GM12878 (cell line): ENCODE measurements around the gene FBXO38. TPM values are rescaled to one million over a fixed set of nuclear protein-coding genes. Genes with fewer than 3 reads are reported as not detected.

Source experiments
- ATAC-seq: fragments of 200-7000 bp; cut with Tn5 transposase; 3 replicates; pipeline ENCODE4 v1.9.1; 2020; ENCODE audit warnings: mild to moderate bottlenecking, moderate library complexity
- BruUV-seq: library from RNA; stranded (reverse); fragments of 400-500 nt; replicated peaks from 2 replicates; lab custom pipeline; 2021; lab: Mats Ljungman, UMichigan
- CTCF ChIA-PET: fragments of 300-600 bp; sonication (Branson Sonifier 250); formaldehyde crosslinking; extraction: SDS; loops from one replicate; lab custom pipeline; 2021; ENCODE audit warnings: inconsistent platforms; lab: Yijun Ruan, JAX
- POLR2A ChIA-PET: fragments of 350-600 bp; formaldehyde crosslinking; extraction: SDS; loops from one replicate; lab custom pipeline; 2021; ENCODE audit warnings: inconsistent platforms; lab: Charles Lee
- RAD21 ChIA-PET: fragments of 300-600 bp; sonication (Branson Sonifier 250); formaldehyde crosslinking; loops from one replicate; lab custom pipeline; 2023; ENCODE audit warnings: antibody characterized with exemption; ENCODE audit not compliant: unreplicated experiment; lab: Charles Lee
- SMC1A ChIA-PET: fragments of 300-600 bp; sonication (Branson Sonifier 250); formaldehyde crosslinking; loops from one replicate; lab custom pipeline; 2023; ENCODE audit not compliant: unreplicated experiment, uncharacterized antibody; lab: Charles Lee
- DNase-seq: peaks from one replicate; pipeline ENCODE4 v3.0.0-alpha.2; 2011; ENCODE audit warnings: low read depth, low spot score
- FAIRE-seq: peaks from 3 replicates; lab custom pipeline; 2011; peaks lifted over from hg19 to GRCh38; lab: Jason Lieb, UNC
- H2AFZ ChIP-seq: 2 replicates; pipeline ENCODE4 v1.6.0; 2011; ENCODE audit warnings: low read depth, low read length, control low read depth; ENCODE audit not compliant: control insufficient read depth
- H3K27ac ChIP-seq: 2 replicates; pipeline ENCODE4 v1.5.1; 2011; ENCODE audit warnings: control low read depth; ENCODE audit not compliant: control insufficient read depth, insufficient read depth
- H3K27me3 ChIP-seq, 2 experiments: replicated peaks in 1 of 2; 2 replicates each; pipeline versions ENCODE4 v1.6.0 to v1.6.1; 2011; ENCODE audit warnings: low read length in 1 of 2; ENCODE audit not compliant: control insufficient read depth in 2 of 2, insufficient read depth in 2 of 2
- H3K36me3 ChIP-seq, 2 experiments: 2 replicates each; pipeline ENCODE4 v1.5.1; 2011; ENCODE audit warnings: low read length in 1 of 2; ENCODE audit not compliant: control insufficient read depth in 2 of 2, insufficient read depth in 2 of 2
- H3K4me1 ChIP-seq: 2 replicates; pipeline ENCODE4 v1.6.1; 2011; ENCODE audit warnings: mild to moderate bottlenecking, low read length, moderate library complexity, mixed read lengths; ENCODE audit not compliant: control insufficient read depth, insufficient read depth
- H3K4me2 ChIP-seq: 2 replicates; pipeline ENCODE4 v1.6.0; 2011; ENCODE audit warnings: control low read depth; ENCODE audit not compliant: control insufficient read depth, insufficient read depth
- H3K4me3 ChIP-seq: fragments of 200-600 bp; sonication (generic); 2 replicates; pipeline ENCODE4 v1.5.1; 2016
- H3K79me2 ChIP-seq: 2 replicates; pipeline ENCODE4 v1.6.0; 2011; ENCODE audit warnings: low read length; ENCODE audit not compliant: control insufficient read depth, insufficient read depth
- H3K9ac ChIP-seq: 2 replicates; pipeline ENCODE4 v1.8.0; 2011; ENCODE audit warnings: low read length, control low read depth, mixed read lengths; ENCODE audit not compliant: control insufficient read depth, insufficient read depth
- H3K9me3 ChIP-seq: replicated peaks from 3 replicates; pipeline ENCODE4 v1.5.1; 2011; ENCODE audit warnings: mild to moderate bottlenecking, low read length; ENCODE audit not compliant: control insufficient read depth, insufficient read depth
- H4K20me1 ChIP-seq: 2 replicates; pipeline ENCODE4 v1.6.0; 2011; ENCODE audit not compliant: control insufficient read depth, insufficient read depth
- FOXM1 ChIP-seq: IDR thresholded peaks from 2 replicates; pipeline ENCODE4 v1.6.1; 2012; ENCODE audit warnings: low read depth, mild to moderate bottlenecking, inconsistent platforms, low read length, moderate library complexity
- GABPA ChIP-seq: IDR thresholded peaks from 2 replicates; pipeline ENCODE4 v1.6.1; 2014; ENCODE audit warnings: antibody characterized with exemption, low read depth, mild to moderate bottlenecking, inconsistent platforms
- KAT2A ChIP-seq: conservative IDR thresholded peaks from 2 replicates; pipeline ENCODE4 v1.6.1; 2011; ENCODE audit warnings: low read depth, low read length; ENCODE audit not compliant: control insufficient read depth
- NFYB ChIP-seq: IDR thresholded peaks from 2 replicates; pipeline ENCODE4 v1.6.1; 2011; ENCODE audit warnings: low read depth, mild to moderate bottlenecking, low read length, improper control_type of control experiment, moderate library complexity; ENCODE audit not compliant: insufficient read depth
- RBBP5 ChIP-seq: fragments of 200-600 bp; sonication (generic); conservative IDR thresholded peaks from 2 replicates; pipeline ENCODE4 v1.6.1; 2016
- RUNX3 ChIP-seq: IDR thresholded peaks from 2 replicates; pipeline ENCODE4 v1.6.1; 2012; ENCODE audit warnings: low read length, inconsistent platforms
- SREBF2 ChIP-seq: IDR thresholded peaks from 2 replicates; pipeline ENCODE4 v1.6.1; 2012; ENCODE audit warnings: mild to moderate bottlenecking, low read length
- TBL1XR1 ChIP-seq: IDR thresholded peaks from 2 replicates; pipeline ENCODE4 v1.6.1; 2012; ENCODE audit warnings: low read depth, low read length, improper control_type of control experiment
- YBX1 ChIP-seq: fragments of 450-650 bp; IDR thresholded peaks from 2 replicates; pipeline ENCODE4 v1.6.1; 2016; ENCODE audit warnings: antibody characterized with exemption
- WGBS: methylation state at CpG from one replicate; pipeline ENCODE4 v1.1.6; 2016; ENCODE audit warnings: low lambda C conversion rate; ENCODE audit not compliant: insufficient replicate concordance, insufficient coverage; ENCODE audit errors: missing lambda C conversion rate; 5-methylcytosine and 5-hydroxymethylcytosine counted together
- in situ Hi-C: fragments of 300-500 bp; cut with MboI; formaldehyde crosslinking; loops from 9 replicates; pipeline ENCODE4 v1.14.3; 2018; ENCODE audit warnings: mixed read lengths
- intact Hi-C: fragments of 100-400 bp; cut with micrococcal nuclease; formaldehyde crosslinking; loops from one replicate; pipeline ENCODE4 v1.14.2; 2022; ENCODE audit not compliant: unreplicated experiment
- polyA plus RNA-seq, 11 experiments: library from polyadenylated mRNA; depleted of rRNA in 4 of 11; unstranded in 6 of 11; stranded (reverse) in 5 of 11; fragments of >200 nt; fragmentation: Nextera tagmentation in 4 of 11; fragmentation: Illumina TruSeq in 1 of 11; extraction: Ambion mirVana in 4 of 11; extraction: Trizol in 1 of 11; gene quantifications; 1 replicate in 1 of 11; 2 replicates in 10 of 11; pipeline versions ENCODE4 v1.2.1 to v1.2.3, GENCODE V29; 2011 to 2016; ENCODE audit warnings: inconsistent platforms in 2 of 11, missing spikeins in 2 of 11, low read depth in 1 of 11
- total RNA-seq, 4 experiments: library from RNA; depleted of rRNA in 3 of 4; stranded (reverse); fragments of >200 nt in 3 of 4; fragmentation: Illumina TruSeq in 1 of 4; extraction: Trizol in 1 of 4; gene quantifications; 2 replicates each; pipeline versions ENCODE4 v1.2.1 to v1.2.3, GENCODE V29; 2013 to 2021
- TF ChIP-seq, protein P1 (sequence below): IDR thresholded peaks from 2 replicates; pipeline ENCODE4 v1.6.1; 2012; ENCODE audit warnings: improper control_type of control experiment, low read depth, low read length; ENCODE audit not compliant: insufficient replicate concordance

Gene FBXO38
- total and polyA plus RNA-seq, 10 of the 15 experiments (the other 5 are each of a cell fraction or from before 2014, with no cell fraction given) = 9.1 to 44.6 (median 28.3) TPM

- no peaks in the 10 kb centered on the region for H3K79me2 ChIP-seq
- TF ChIP-seq NFYB (no peak), GABPA (no peak), YBX1 (no peak), SREBF2 (no peak), RBBP5 (no peak), FOXM1 (no peak), KAT2A (no peak), TBL1XR1 (no peak), RUNX3 (no peak)
- in situ Hi-C loops = no loop called here
- no peak overlapping the region for H2AFZ ChIP-seq
- H3K4me1 ChIP-seq = no peaks in the 10 kb centered on the region
- no peaks in the 10 kb centered on the region for H3K27me3 ChIP-seq
- H3K36me3 ChIP-seq = no peaks in the 10 kb centered on the region
- WGBS = 20% methylated on average over 4 of the region's 4 CpGs
- no peaks in the 10 kb centered on the region for H3K9me3 ChIP-seq
- H4K20me1 ChIP-seq = no peaks in the 10 kb centered on the region
- ChIA-PET CTCF (no interaction called here), POLR2A (no interaction called here), RAD21 (no interaction called here), SMC1A (interaction anchor here (0.6 kb wide), 1 partner anchor 295 kb away, joined by 3 read pairs; no protein-coding TSS in a partner anchor)
- no peak overlapping the region for H3K9ac ChIP-seq
- DNase-seq = no peak
- intact Hi-C loops = no loop called here
- no TSS peak for BruUV-seq
- H3K27ac ChIP-seq = no peak overlapping the region
- no peak for ATAC-seq
- no peak for FAIRE-seq
- no peak overlapping the region for H3K4me3 ChIP-seq
- no peak overlapping the region for H3K4me2 ChIP-seq
These were observed 82.5 kb downstream of the FBXO38 start for GRCh38 chr5:148466236-148466580.

GRCh38 chr5:148467958-148468357, 84.2 kb downstream of the FBXO38 start:
- Histone ChIP-seq H3K27me3 (no peaks in the 10 kb centered on the region), H4K20me1 (no peaks in the 10 kb centered on the region)
- intact Hi-C loops = no loop called here
- TF ChIP-seq, protein P1, sequence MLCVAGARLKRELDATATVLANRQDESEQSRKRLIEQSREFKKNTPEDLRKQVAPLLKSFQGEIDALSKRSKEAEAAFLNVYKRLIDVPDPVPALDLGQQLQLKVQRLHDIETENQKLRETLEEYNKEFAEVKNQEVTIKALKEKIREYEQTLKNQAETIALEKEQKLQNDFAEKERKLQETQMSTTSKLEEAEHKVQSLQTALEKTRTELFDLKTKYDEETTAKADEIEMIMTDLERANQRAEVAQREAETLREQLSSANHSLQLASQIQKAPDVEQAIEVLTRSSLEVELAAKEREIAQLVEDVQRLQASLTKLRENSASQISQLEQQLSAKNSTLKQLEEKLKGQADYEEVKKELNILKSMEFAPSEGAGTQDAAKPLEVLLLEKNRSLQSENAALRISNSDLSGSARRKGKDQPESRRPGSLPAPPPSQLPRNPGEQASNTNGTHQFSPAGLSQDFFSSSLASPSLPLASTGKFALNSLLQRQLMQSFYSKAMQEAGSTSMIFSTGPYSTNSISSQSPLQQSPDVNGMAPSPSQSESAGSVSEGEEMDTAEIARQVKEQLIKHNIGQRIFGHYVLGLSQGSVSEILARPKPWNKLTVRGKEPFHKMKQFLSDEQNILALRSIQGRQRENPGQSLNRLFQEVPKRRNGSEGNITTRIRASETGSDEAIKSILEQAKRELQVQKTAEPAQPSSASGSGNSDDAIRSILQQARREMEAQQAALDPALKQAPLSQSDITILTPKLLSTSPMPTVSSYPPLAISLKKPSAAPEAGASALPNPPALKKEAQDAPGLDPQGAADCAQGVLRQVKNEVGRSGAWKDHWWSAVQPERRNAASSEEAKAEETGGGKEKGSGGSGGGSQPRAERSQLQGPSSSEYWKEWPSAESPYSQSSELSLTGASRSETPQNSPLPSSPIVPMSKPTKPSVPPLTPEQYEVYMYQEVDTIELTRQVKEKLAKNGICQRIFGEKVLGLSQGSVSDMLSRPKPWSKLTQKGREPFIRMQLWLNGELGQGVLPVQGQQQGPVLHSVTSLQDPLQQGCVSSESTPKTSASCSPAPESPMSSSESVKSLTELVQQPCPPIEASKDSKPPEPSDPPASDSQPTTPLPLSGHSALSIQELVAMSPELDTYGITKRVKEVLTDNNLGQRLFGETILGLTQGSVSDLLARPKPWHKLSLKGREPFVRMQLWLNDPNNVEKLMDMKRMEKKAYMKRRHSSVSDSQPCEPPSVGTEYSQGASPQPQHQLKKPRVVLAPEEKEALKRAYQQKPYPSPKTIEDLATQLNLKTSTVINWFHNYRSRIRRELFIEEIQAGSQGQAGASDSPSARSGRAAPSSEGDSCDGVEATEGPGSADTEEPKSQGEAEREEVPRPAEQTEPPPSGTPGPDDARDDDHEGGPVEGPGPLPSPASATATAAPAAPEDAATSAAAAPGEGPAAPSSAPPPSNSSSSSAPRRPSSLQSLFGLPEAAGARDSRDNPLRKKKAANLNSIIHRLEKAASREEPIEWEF = no peak
- TF ChIP-seq, all 136 proteins: peak for 0
- in situ Hi-C loops = no loop called here
- no peak overlapping the region for H3K4me3 ChIP-seq
- H3K9ac ChIP-seq = no peak overlapping the region
- no peak for FAIRE-seq
- ChIA-PET RAD21 (no interaction called here), POLR2A (no interaction called here), CTCF (interaction anchor here (3.1 kb wide), 1 partner anchor 14 kb away, joined by 11 read pairs; no protein-coding TSS in a partner anchor), SMC1A (no interaction called here)
- H3K4me2 ChIP-seq = no peak overlapping the region
- no peak overlapping the region for H2AFZ ChIP-seq
- no peak for ATAC-seq
- no peak overlapping the region for H3K27ac ChIP-seq
- no TSS peak for BruUV-seq
- H3K9me3 ChIP-seq = no peaks in the 10 kb centered on the region
- no peak for DNase-seq
- H3K36me3 ChIP-seq = no peaks in the 10 kb centered on the region
- no peaks in the 10 kb centered on the region for H3K79me2 ChIP-seq
- no peaks in the 10 kb centered on the region for H3K4me1 ChIP-seq
- 10% methylated on average over 1 of the region's 1 CpG for WGBS
